ENCODE data around the gene ALK.

ALK gene

GRCh38 chr2:29580223-29580622 is 341.2 kb downstream of the ALK start:
- Histone ChIP-seq H3K27me3 (replicated peaks; ENCODE audit: insufficient read depth, low read length) (no peaks in the 10 kb centered on the region), H3F3A (ENCODE audit: insufficient read depth, low read length) (no peaks in the 10 kb centered on the region), H2AFZ (ENCODE audit: low read length) (no peak overlapping the region), H3K9me2 (replicated peaks; ENCODE audit: insufficient read depth, low read length) (no peaks in the 10 kb centered on the region), H3K4me1 (ENCODE audit: low read length) (no peaks in the 10 kb centered on the region), H3K27ac (ENCODE audit: low read length) (no peak overlapping the region), H3K9me3 (replicated peaks; ENCODE audit: insufficient read depth, low read length) (no peaks in the 10 kb centered on the region), H3K4me3 (ENCODE audit: low read length) (no peak overlapping the region), H4K20me1 (ENCODE audit: insufficient read depth, low read length) (no peaks in the 10 kb centered on the region), H3K9ac (ENCODE audit: low read length) (no peak overlapping the region), H3K4me2 (ENCODE audit: low read depth, low read length) (no peak overlapping the region), H3K36me3 (replicated peaks; ENCODE audit: insufficient read depth, low read length) (no peaks in the 10 kb centered on the region), H3K79me2 (ENCODE audit: low read length) (no peaks in the 10 kb centered on the region)
- TF ChIP-seq CTCF (IDR thresholded peaks at IDR 0.05; ENCODE audit: low read length) (no peak), EZH2 (optimal IDR thresholded peaks at IDR 0.05; ENCODE audit: low read depth, low read length) (no peak), EZH2phosphoT487 (IDR thresholded peaks at IDR 0.05; ENCODE audit: low read length) (no peak)
- no peak for DNase-seq

GRCh38 chr2:29579495-29580169 is 341.8 kb downstream of the ALK start:
- no peak overlapping the region for H2AFZ ChIP-seq (ENCODE audit: low read length)
- DNase-seq, result no peak

GRCh38 chr2:29578084-29578598 is 343.2 kb downstream of the ALK start:
- H3K4me2 ChIP-seq (ENCODE audit: low read depth, low read length), result no peak overlapping the region
- no peaks in the 10 kb centered on the region for H3K27me3 ChIP-seq (replicated peaks; ENCODE audit: insufficient read depth, low read length)
- H3K9me3 ChIP-seq (replicated peaks; ENCODE audit: insufficient read depth, low read length), result no peaks in the 10 kb centered on the region
- H3K9me2 ChIP-seq (replicated peaks; ENCODE audit: insufficient read depth, low read length), result no peaks in the 10 kb centered on the region
- no peaks in the 10 kb centered on the region for H3F3A ChIP-seq (ENCODE audit: insufficient read depth, low read length)
- H3K36me3 ChIP-seq (replicated peaks; ENCODE audit: insufficient read depth, low read length), result no peaks in the 10 kb centered on the region
- no peaks in the 10 kb centered on the region for H4K20me1 ChIP-seq (ENCODE audit: insufficient read depth, low read length)
- no peak overlapping the region for H3K27ac ChIP-seq (ENCODE audit: low read length)
- no peak overlapping the region for H2AFZ ChIP-seq (ENCODE audit: low read length)
- no peak overlapping the region for H3K9ac ChIP-seq (ENCODE audit: low read length)
- TF ChIP-seq CTCF (IDR thresholded peaks at IDR 0.05; ENCODE audit: low read length) (no peak), EZH2 (optimal IDR thresholded peaks at IDR 0.05; ENCODE audit: low read depth, low read length) (no peak), EZH2phosphoT487 (IDR thresholded peaks at IDR 0.05; ENCODE audit: low read length) (no peak)
- no peaks in the 10 kb centered on the region for H3K79me2 ChIP-seq (ENCODE audit: low read length)
- no peak overlapping the region for H3K4me3 ChIP-seq (ENCODE audit: low read length)
- no peak for DNase-seq
- no peaks in the 10 kb centered on the region for H3K4me1 ChIP-seq (ENCODE audit: low read length)

More at GRCh38 chr2:29579495-29580169, 341.8 kb downstream of the ALK start:
- Histone ChIP-seq H3K36me3 (replicated peaks; ENCODE audit: insufficient read depth, low read length) (no peaks in the 10 kb centered on the region), H3K9me2 (replicated peaks; ENCODE audit: insufficient read depth, low read length) (no peaks in the 10 kb centered on the region), H3K9me3 (replicated peaks; ENCODE audit: insufficient read depth, low read length) (no peaks in the 10 kb centered on the region), H3K79me2 (ENCODE audit: low read length) (no peaks in the 10 kb centered on the region), H3K4me1 (ENCODE audit: low read length) (no peaks in the 10 kb centered on the region), H3K27ac (ENCODE audit: low read length) (no peak overlapping the region), H3K4me3 (ENCODE audit: low read length) (no peak overlapping the region), H3K9ac (ENCODE audit: low read length) (no peak overlapping the region), H4K20me1 (ENCODE audit: insufficient read depth, low read length) (no peaks in the 10 kb centered on the region), H3K4me2 (ENCODE audit: low read depth, low read length) (no peak overlapping the region), H3F3A (ENCODE audit: insufficient read depth, low read length) (no peaks in the 10 kb centered on the region), H3K27me3 (replicated peaks; ENCODE audit: insufficient read depth, low read length) (no peaks in the 10 kb centered on the region)
- TF ChIP-seq EZH2 (optimal IDR thresholded peaks at IDR 0.05; ENCODE audit: low read depth, low read length) (no peak), EZH2phosphoT487 (IDR thresholded peaks at IDR 0.05; ENCODE audit: low read length) (no peak), CTCF (IDR thresholded peaks at IDR 0.05; ENCODE audit: low read length) (no peak)
